Activated CD4-positive, alpha-beta T cell treated with anti-CD3 and anti-CD28 coated beads, Interleukin-10, Interleukin-2, amounts not matched to agents 100 ng/mL and 50 ng/mL, durations not matched to agents 16 hours and 8 hours (primary cell): ENCODE results near the gene FLYWCH2.
A peak's percentile ranks its signal among the peaks of the same experiment; 100 is the strongest.
"Not testable (repeated sequence)": the region's sequence is repeated elsewhere in the genome, so short reads cannot be mapped to it uniquely, and the experiment has no call there.

Source experiments
- DNase-seq: peaks from one replicate; pipeline ENCODE4 v3.0.0-alpha.2; 2020

Gene FLYWCH2

GRCh38 chr16:2915196-2915929 lies 32.3 kb downstream of the FLYWCH2 start:
- DNase-seq: peak; percentile 28

GRCh38 chr16:2919511-2920255 lies 36.7 kb downstream of the FLYWCH2 start:
- peak; percentile 64 for DNase-seq

- no peak for DNase-seq
Measured at GRCh38 chr16:2923481-2923880, 40.5 kb downstream of the FLYWCH2 start.

- no peak for DNase-seq
Measured at GRCh38 chr16:2924901-2925755, 42.1 kb downstream of the FLYWCH2 start.

- DNase-seq: no peak
Measured at GRCh38 chr16:2925951-2926649, 43.1 kb downstream of the FLYWCH2 start.

GRCh38 chr16:2926650-2926999 lies 43.6 kb downstream of the FLYWCH2 start:
- no peak for DNase-seq

GRCh38 chr16:2927010-2927646 lies 44.1 kb downstream of the FLYWCH2 start:
- peak; percentile 92 for DNase-seq

GRCh38 chr16:2928151-2928550 lies 45.1 kb downstream of the FLYWCH2 start:
- not testable (repeated sequence) for DNase-seq

GRCh38 chr16:2928796-2929195 lies 45.8 kb downstream of the FLYWCH2 start:
- DNase-seq: no peak

- no peak for DNase-seq
Measured at GRCh38 chr16:2929693-2930092, 46.7 kb downstream of the FLYWCH2 start.

- DNase-seq: no peak
Measured at GRCh38 chr16:2930236-2930635, 47.2 kb downstream of the FLYWCH2 start.

- DNase-seq: not testable (repeated sequence)
Measured at GRCh38 chr16:2931231-2931914, 48.4 kb downstream of the FLYWCH2 start.

GRCh38 chr16:2933136-2933535 lies 50.1 kb downstream of the FLYWCH2 start:
- DNase-seq: no peak

- no peak for DNase-seq
Measured at GRCh38 chr16:2933701-2934100, 50.7 kb downstream of the FLYWCH2 start.

- DNase-seq: no peak
Measured at GRCh38 chr16:2934450-2934849, 51.4 kb downstream of the FLYWCH2 start.

GRCh38 chr16:2936436-2937011 lies 53.5 kb downstream of the FLYWCH2 start:
- DNase-seq: no peak

- no peak for DNase-seq
Measured at GRCh38 chr16:2937170-2937569, 54.2 kb downstream of the FLYWCH2 start.

- no peak for DNase-seq
Measured at GRCh38 chr16:2938206-2938605, 55.2 kb downstream of the FLYWCH2 start.

- no peak for DNase-seq
Measured at GRCh38 chr16:2939968-2940367, 57.0 kb downstream of the FLYWCH2 start.

GRCh38 chr16:2942045-2942444 lies 59.0 kb downstream of the FLYWCH2 start:
- DNase-seq: no peak

GRCh38 chr16:2943716-2944115 lies 60.7 kb downstream of the FLYWCH2 start:
- not testable (repeated sequence) for DNase-seq
